Measurements from ENCODE around the gene PLLP.

- no peak for TF ChIP-seq EP300 (IDR thresholded peaks at IDR 0.05; ENCODE audit: borderline replicate concordance)
- TF ChIP-seq TCF12 (IDR thresholded peaks at IDR 0.05; ENCODE audit: low read depth) = no peak
- no peak for TF ChIP-seq CEBPB (IDR thresholded peaks at IDR 0.05)
- TF ChIP-seq NFIC (IDR thresholded peaks at IDR 0.05) = no peak
- no peak for TF ChIP-seq RAD21 (IDR thresholded peaks at IDR 0.05; ENCODE audit: low read depth)
- no peak for TF ChIP-seq REST (IDR thresholded peaks at IDR 0.05; ENCODE audit: low read depth)
- no peak for TF ChIP-seq FOXM1 (IDR thresholded peaks at IDR 0.05; ENCODE audit: borderline replicate concordance, low read depth)
- no peak for TF ChIP-seq USF1 (IDR thresholded peaks at IDR 0.05)
- no peak for TF ChIP-seq YY1 (IDR thresholded peaks at IDR 0.05; ENCODE audit: low read depth)
- no peak for TF ChIP-seq CREB1 (IDR thresholded peaks at IDR 0.05; ENCODE audit: low read depth)
- TF ChIP-seq ZBTB7A (IDR thresholded peaks at IDR 0.05; ENCODE audit: low read depth) = no peak
- no peak for TF ChIP-seq TAF1 (IDR thresholded peaks at IDR 0.05; ENCODE audit: low read depth)
Measured at GRCh38 chr16:57283214-57283958, 1.1 kb downstream of the PLLP start.

Measured in Ishikawa (cell line).